COR-L47 (cell line): ENCODE results near the gene ASZ1.
"Not testable (repeated sequence)": the region's sequence is repeated elsewhere in the genome, so short reads cannot be mapped to it uniquely, and the experiment has no call there.

Source experiments
- DNase-seq: peaks from one replicate; lab custom pipeline; 2025; lab: John Stamatoyannopoulos, UW

ASZ1 gene

GRCh38 chr7:117427258-117427701 lies at the start of gene ASZ1:
Gene ASZ1 (minus strand): TSS chr7:117427493. CDS start chr7:117427460, 33 bp downstream.
- no peak for DNase-seq

- DNase-seq: no peak
Measured at GRCh38 chr7:117476557-117477215, 49.4 kb upstream of the ASZ1 start.

- no peak for DNase-seq
Measured at GRCh38 chr7:117472335-117472734, 45.0 kb upstream of the ASZ1 start.

GRCh38 chr7:117470777-117471176 lies 43.5 kb upstream of the ASZ1 start:
- peak; percentile 4 for DNase-seq

GRCh38 chr7:117468174-117468573 lies 40.9 kb upstream of the ASZ1 start:
- DNase-seq: no peak

GRCh38 chr7:117460815-117461214 lies 33.5 kb upstream of the ASZ1 start:
- DNase-seq: not testable (repeated sequence)

GRCh38 chr7:117459735-117460134 lies 32.4 kb upstream of the ASZ1 start:
- DNase-seq: no peak

- DNase-seq: peak; percentile 0
Measured at GRCh38 chr7:117458977-117459583, 31.8 kb upstream of the ASZ1 start.

- DNase-seq: no peak
Measured at GRCh38 chr7:117448655-117449054, 21.4 kb upstream of the ASZ1 start.

- DNase-seq: no peak
Measured at GRCh38 chr7:117446220-117446815, 19.0 kb upstream of the ASZ1 start.

- DNase-seq: no peak
Measured at GRCh38 chr7:117445206-117445605, 17.9 kb upstream of the ASZ1 start.

GRCh38 chr7:117444646-117445045 lies 17.4 kb upstream of the ASZ1 start:
- DNase-seq: no peak

GRCh38 chr7:117435475-117436043 lies 8.3 kb upstream of the ASZ1 start:
- DNase-seq: no peak

- no peak for DNase-seq
Measured at GRCh38 chr7:117424090-117424829, 3.0 kb downstream of the ASZ1 start.

GRCh38 chr7:117414591-117414990 lies 12.7 kb downstream of the ASZ1 start:
- DNase-seq: not testable (repeated sequence)

- DNase-seq: no peak
Measured at GRCh38 chr7:117412946-117413559, 14.2 kb downstream of the ASZ1 start.

GRCh38 chr7:117412390-117412789 lies 14.9 kb downstream of the ASZ1 start:
- no peak for DNase-seq

- no peak for DNase-seq
Measured at GRCh38 chr7:117411539-117411938, 15.8 kb downstream of the ASZ1 start.

GRCh38 chr7:117408831-117409230 lies 18.5 kb downstream of the ASZ1 start:
- no peak for DNase-seq

- DNase-seq: no peak
Measured at GRCh38 chr7:117405519-117405918, 21.8 kb downstream of the ASZ1 start.

GRCh38 chr7:117403737-117404136 lies 23.6 kb downstream of the ASZ1 start:
- no peak for DNase-seq

- no peak for DNase-seq
Measured at GRCh38 chr7:117402109-117402508, 25.2 kb downstream of the ASZ1 start.
